Neural cell (in vitro differentiated cells): ENCODE measurements around the gene GLS. TPM values are rescaled to one million over a fixed set of nuclear protein-coding genes. Genes with fewer than 3 reads are reported as not detected.

Experiments
- H2AFZ ChIP-seq: fragments of 200-600, 300-800 bp; sonication (generic), shearing (Covaris generic); 2 replicates; pipeline ENCODE4 v1.6.0; 2014; ENCODE audit warnings: low read depth, mild to moderate bottlenecking, antibody characterized with exemption, low read length, moderate library complexity
- H3F3A ChIP-seq: fragments of 200-600 bp; shearing (Covaris generic); 2 replicates; pipeline ENCODE4 v1.6.1; 2016; ENCODE audit warnings: mild to moderate bottlenecking, moderate library complexity, mixed read lengths, antibody characterized with exemption, low read length; ENCODE audit not compliant: insufficient read depth, poor library complexity, severe bottlenecking
- H3K27ac ChIP-seq: fragments of 200-600, 300-800 bp; sonication (generic), shearing (Covaris generic); 2 replicates; pipeline ENCODE4 v1.5.1; 2014; ENCODE audit warnings: mild to moderate bottlenecking, low read length, moderate library complexity
- H3K27me3 ChIP-seq: fragments of 300-800, 200-600 bp; sonication (generic), shearing (Covaris generic); 2 replicates; pipeline ENCODE4 v1.6.0; 2014; ENCODE audit warnings: mild to moderate bottlenecking, low read depth, low read length, moderate library complexity; ENCODE audit not compliant: insufficient read depth
- H3K36me3 ChIP-seq: fragments of 300-800, 200-600 bp; sonication (generic), shearing (Covaris generic); 2 replicates; pipeline ENCODE4 v1.5.1; 2014; ENCODE audit warnings: mild to moderate bottlenecking, antibody characterized with exemption, low read length, moderate library complexity; ENCODE audit not compliant: insufficient read depth
- H3K4me2 ChIP-seq: fragments of 300-800, 200-600 bp; sonication (generic), shearing (Covaris generic); 2 replicates; pipeline ENCODE4 v1.6.0; 2014; ENCODE audit warnings: mild to moderate bottlenecking, low read length
- H3K4me3 ChIP-seq: fragments of 300-800, 200-600 bp; sonication (generic), shearing (Covaris generic); 2 replicates; pipeline ENCODE4 v1.5.1; 2014; ENCODE audit warnings: mild to moderate bottlenecking, low read length, moderate library complexity
- H3K79me2 ChIP-seq: fragments of 200-600 bp; shearing (Covaris generic); replicated peaks from 2 replicates; pipeline ENCODE4 v1.6.0; 2014; ENCODE audit warnings: mild to moderate bottlenecking, low read length, moderate library complexity; ENCODE audit not compliant: insufficient read depth
- H3K9ac ChIP-seq: fragments of 300-800, 200-600 bp; sonication (generic), shearing (Covaris generic); 2 replicates; pipeline ENCODE4 v1.6.1; 2016; ENCODE audit warnings: mild to moderate bottlenecking, low read length, mixed read lengths
- H3K9me2 ChIP-seq: fragments of 200-600 bp; shearing (Covaris generic); 2 replicates; pipeline ENCODE4 v1.6.1; 2016; ENCODE audit warnings: mild to moderate bottlenecking, low read length, mixed read lengths; ENCODE audit not compliant: insufficient read depth
- H3K9me3 ChIP-seq: fragments of 200-600, 300-800 bp; sonication (generic), shearing (Covaris generic); 2 replicates; pipeline ENCODE4 v1.6.1; 2016; ENCODE audit warnings: mild to moderate bottlenecking, mixed run types, low read length, moderate library complexity, mixed read lengths
- H4K20me1 ChIP-seq: fragments of 200-600 bp; shearing (Covaris generic); 2 replicates; pipeline ENCODE4 v1.6.1; 2016; ENCODE audit warnings: mild to moderate bottlenecking, mixed run types; ENCODE audit not compliant: insufficient read depth
- CTCF ChIP-seq: fragments of 450-650 bp; IDR thresholded peaks from 2 replicates; pipeline ENCODE4 v1.5.1; 2014; ENCODE audit warnings: antibody characterized with exemption, mild to moderate bottlenecking, moderate library complexity; ENCODE audit not compliant: poor library complexity, severe bottlenecking
- EP300 ChIP-seq: fragments of 450-650 bp; conservative IDR thresholded peaks from 2 replicates; pipeline ENCODE4 v1.6.1; 2014; ENCODE audit warnings: antibody characterized with exemption, mild to moderate bottlenecking, moderate library complexity; ENCODE audit not compliant: poor library complexity, severe bottlenecking
- EZH2 ChIP-seq: fragments of 200-600, 300-800 bp; shearing (Covaris generic), sonication (generic); IDR thresholded peaks from 2 replicates; pipeline ENCODE4 v1.6.1; 2014; ENCODE audit warnings: antibody characterized with exemption, low read length, borderline replicate concordance, mild to moderate bottlenecking; ENCODE audit not compliant: insufficient read depth, poor library complexity, severe bottlenecking
- MXI1 ChIP-seq: fragments of 450-650 bp; conservative IDR thresholded peaks from 2 replicates; pipeline ENCODE4 v1.6.1; 2014; ENCODE audit warnings: antibody characterized with exemption, mild to moderate bottlenecking; ENCODE audit not compliant: poor library complexity, severe bottlenecking
- POLR2AphosphoS5 ChIP-seq: IDR thresholded peaks from 2 replicates; pipeline ENCODE4 v1.6.1; 2012
- RAD21 ChIP-seq: fragments of 450-650 bp; conservative IDR thresholded peaks from 2 replicates; pipeline ENCODE4 v1.6.1; 2014; ENCODE audit warnings: antibody characterized with exemption, mild to moderate bottlenecking, moderate library complexity
- REST ChIP-seq: IDR thresholded peaks from 2 replicates; pipeline ENCODE4 v1.6.1; 2012; ENCODE audit warnings: borderline replicate concordance
- SMC3 ChIP-seq: fragments of 450-650 bp; conservative IDR thresholded peaks from 2 replicates; pipeline ENCODE4 v1.6.1; 2014; ENCODE audit warnings: antibody characterized with exemption, mild to moderate bottlenecking, moderate library complexity; ENCODE audit not compliant: poor library complexity
- TAF1 ChIP-seq: IDR thresholded peaks from 2 replicates; pipeline ENCODE4 v1.6.1; 2012; ENCODE audit warnings: low read depth
- polyA plus RNA-seq: library from polyadenylated mRNA; depleted of rRNA; stranded (reverse); fragments of >200 nt; gene quantifications from 2 replicates; pipeline ENCODE4 v1.2.3, GENCODE V29; 2014

Gene GLS
- polyA plus RNA-seq, 1 donor from 2014 or later: 90.2 TPM

- Histone ChIP-seq H3K27me3 (no peaks in the 10 kb centered on the region), H3K9ac (no peak overlapping the region), H3K9me3 (no peaks in the 10 kb centered on the region), H4K20me1 (no peaks in the 10 kb centered on the region), H3K4me3 (no peak overlapping the region), H3F3A (no peaks in the 10 kb centered on the region), H3K79me2 (no peaks in the 10 kb centered on the region), H3K4me2 (no peak overlapping the region), H3K36me3 (no peaks in the 10 kb centered on the region), H2AFZ (no peak overlapping the region), H3K9me2 (no peaks in the 10 kb centered on the region), H3K27ac (no peak overlapping the region)
- no peak for TF ChIP-seq RAD21
- no peak for TF ChIP-seq EZH2
- no peak for TF ChIP-seq POLR2AphosphoS5
- no peak for TF ChIP-seq MXI1
- TF ChIP-seq CTCF: no peak
- no peak for TF ChIP-seq TAF1
- TF ChIP-seq REST: no peak
- TF ChIP-seq SMC3: no peak
- no peak for TF ChIP-seq EP300
Measured at GRCh38 chr2:190836767-190837166, 43.9 kb upstream of the GLS start.

- Histone ChIP-seq H3F3A (no peaks in the 10 kb centered on the region), H3K27ac (no peak overlapping the region), H3K9me2 (no peaks in the 10 kb centered on the region), H2AFZ (no peak overlapping the region), H3K9ac (no peak overlapping the region), H3K4me3 (no peak overlapping the region), H3K36me3 (no peaks in the 10 kb centered on the region), H3K4me2 (no peak overlapping the region), H3K27me3 (no peaks in the 10 kb centered on the region), H4K20me1 (no peaks in the 10 kb centered on the region), H3K9me3 (no peaks in the 10 kb centered on the region), H3K79me2 (no peaks in the 10 kb centered on the region)
- no peak for TF ChIP-seq TAF1
- TF ChIP-seq EP300: no peak
- no peak for TF ChIP-seq CTCF
- no peak for TF ChIP-seq EZH2
- no peak for TF ChIP-seq RAD21
- no peak for TF ChIP-seq SMC3
- no peak for TF ChIP-seq MXI1
- TF ChIP-seq POLR2AphosphoS5: no peak
- TF ChIP-seq REST: no peak
Measured at GRCh38 chr2:190837420-190837819, 43.2 kb upstream of the GLS start.
